PC-9 (cell line): ENCODE measurements around the gene CACNA1B. TPM values are rescaled to one million over a fixed set of nuclear protein-coding genes. Genes with fewer than 3 reads are reported as not detected.
"Not testable (repeated sequence)": the region's sequence is repeated elsewhere in the genome, so short reads cannot be mapped to it uniquely, and the experiment has no call there.

Source experiments
- BruUV-seq: library from RNA; stranded (reverse); fragments of 400-500 nt; replicated peaks from 2 replicates; lab custom pipeline; 2021; lab: Mats Ljungman, UMichigan
- CTCF ChIA-PET: fragments of 300-600 bp; sonication (Branson Sonifier 250); formaldehyde crosslinking; loops from one replicate; lab custom pipeline; 2022; ENCODE audit warnings: antibody characterized with exemption; lab: Charles Lee
- POLR2A ChIA-PET: fragments of 300-600 bp; sonication (Branson Sonifier 250); formaldehyde crosslinking; loops from one replicate; lab custom pipeline; 2022; ENCODE audit warnings: antibody characterized with exemption; ENCODE audit not compliant: unreplicated experiment; lab: Charles Lee
- DNase-seq, 2 experiments: peaks; one replicate each; pipeline versions ENCODE4 v3.0.0 to v3.0.0-alpha.2; 2015 to 2022; ENCODE audit warnings: mixed read lengths in 1 of 2
- H2AFZ ChIP-seq: fragments of 200-600 bp; sonication (generic); 2 replicates; pipeline ENCODE4 v1.8.1; 2017; ENCODE audit warnings: antibody characterized with exemption
- H3F3A ChIP-seq: fragments of 200-600 bp; sonication (generic); 2 replicates; pipeline ENCODE4 v1.8.1; 2017; ENCODE audit warnings: antibody characterized with exemption, mild to moderate bottlenecking, low read depth; ENCODE audit not compliant: insufficient read depth
- H3K27ac ChIP-seq: fragments of 200-600 bp; sonication (generic); 2 replicates; pipeline ENCODE4 v1.6.1; 2016; ENCODE audit warnings: mixed run types
- H3K27me3 ChIP-seq: fragments of 200-600 bp; sonication (generic); 2 replicates; pipeline ENCODE4 v1.6.1; 2016; ENCODE audit warnings: low read depth, mixed run types; ENCODE audit not compliant: insufficient read depth
- H3K36me3 ChIP-seq: fragments of 200-600 bp; sonication (generic); 2 replicates; pipeline ENCODE4 v1.6.1; 2016; ENCODE audit warnings: low read depth, mixed run types
- H3K4me1 ChIP-seq: fragments of 200-600 bp; sonication (generic); replicated peaks from 2 replicates; pipeline ENCODE4 v1.6.1; 2016; ENCODE audit warnings: mixed run types; ENCODE audit not compliant: insufficient read depth
- H3K4me2 ChIP-seq: fragments of 200-600 bp; sonication (generic); 2 replicates; pipeline ENCODE4 v1.6.1; 2017; ENCODE audit warnings: mixed run types
- H3K4me3 ChIP-seq: fragments of 200-600 bp; sonication (generic); 2 replicates; pipeline ENCODE4 v1.6.1; 2016; ENCODE audit warnings: mixed run types
- H3K79me2 ChIP-seq: fragments of 200-600 bp; sonication (generic); 2 replicates; pipeline ENCODE4 v1.6.1; 2017; ENCODE audit warnings: low read depth, mixed run types
- H3K9me2 ChIP-seq: fragments of 200-600 bp; sonication (generic); 2 replicates; pipeline ENCODE4 v1.8.1; 2017; ENCODE audit warnings: mild to moderate bottlenecking; ENCODE audit not compliant: insufficient read depth
- H3K9me3 ChIP-seq: fragments of 200-600 bp; sonication (generic); 2 replicates; pipeline ENCODE4 v1.8.1; 2016; ENCODE audit warnings: low read depth; ENCODE audit not compliant: insufficient read depth
- H4K20me1 ChIP-seq: fragments of 200-600 bp; sonication (generic); 2 replicates; pipeline ENCODE4 v1.8.1; 2017; ENCODE audit not compliant: insufficient read depth
- intact Hi-C: fragments of 100-400 bp; cut with micrococcal nuclease; formaldehyde crosslinking; loops from one replicate; pipeline ENCODE4 v1.10.0; 2022; ENCODE audit not compliant: unreplicated experiment
- microRNA-seq: library from miRNA; unstranded; fragments of <30 nt; microRNA quantifications from one replicate; pipeline ENCODE4 v1.2.0, GENCODE V29; 2021; ENCODE audit warnings: borderline number of aligned reads, borderline replicate concordance
- total RNA-seq: library from RNA; stranded (reverse); gene quantifications from 2 replicates; pipeline ENCODE4 v1.2.3, GENCODE V29; 2021
- TF ChIP-seq, protein P1 (sequence below): fragments of 200-600 bp; sonication (generic); conservative IDR thresholded peaks from 2 replicates; pipeline ENCODE4 v1.6.1; 2017; ENCODE audit warnings: mixed run types, antibody characterized with exemption, mild to moderate bottlenecking, moderate library complexity

CACNA1B gene
- total RNA-seq, 1 experiment from 2014 or later: not detected

DNA sequence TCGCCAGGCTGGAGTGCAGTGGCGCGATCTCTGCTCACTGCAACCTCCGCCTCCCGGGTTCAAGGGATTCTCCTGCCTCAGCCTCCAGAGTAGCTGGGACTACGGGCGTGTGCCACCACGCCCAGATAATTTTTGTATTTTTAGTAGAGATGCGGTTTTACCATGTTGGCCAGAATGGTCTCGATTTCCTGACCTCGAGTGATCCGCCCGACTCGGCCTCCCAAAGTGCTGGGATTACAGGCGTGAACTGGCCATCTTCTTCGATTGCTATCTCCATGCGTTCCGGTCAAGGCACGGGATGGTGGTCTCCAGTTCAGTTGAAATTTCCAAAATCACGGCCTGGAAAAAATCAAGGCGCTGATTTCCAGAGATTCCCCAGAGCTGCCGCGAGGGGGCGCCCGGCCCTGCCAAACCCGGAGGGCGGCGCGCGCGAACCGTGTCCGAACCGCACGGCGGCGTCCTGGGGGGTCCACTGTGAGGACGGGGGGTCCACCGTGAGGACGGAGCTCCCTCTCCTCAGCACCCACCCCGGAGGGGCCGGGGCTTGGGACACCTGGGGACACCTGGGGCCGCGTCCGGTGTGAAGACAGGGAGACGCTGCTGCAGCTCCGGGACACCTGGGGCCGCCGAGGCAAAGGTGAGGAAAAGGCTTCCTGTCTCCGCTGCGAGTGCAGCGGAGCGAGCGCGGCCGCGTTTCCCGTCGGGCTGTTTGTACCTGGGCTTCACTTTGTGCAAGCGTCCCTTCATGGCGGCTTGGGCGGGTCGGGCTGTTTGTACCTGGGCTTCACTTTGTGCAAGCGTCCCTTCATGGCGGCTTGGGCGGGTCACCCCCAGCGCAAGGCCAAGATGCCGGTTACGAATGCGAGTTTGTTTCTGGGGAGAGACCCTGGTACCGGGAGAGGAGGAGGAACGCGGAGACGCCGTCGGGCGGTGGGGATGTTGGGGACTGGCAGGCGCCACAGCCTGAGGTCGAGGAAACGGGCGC, 272.4 kb downstream of the CACNA1B start:
- H3F3A ChIP-seq, intact Hi-C loops, H3K9me3 ChIP-seq, BruUV-seq, H3K27me3 ChIP-seq, H3K79me2 ChIP-seq, H4K20me1 ChIP-seq, H3K4me1 ChIP-seq, H3K27ac ChIP-seq, H3K36me3 ChIP-seq, H3K9me2 ChIP-seq, H2AFZ ChIP-seq, CTCF ChIA-PET, POLR2A ChIA-PET: not testable (repeated sequence)
- Histone ChIP-seq H3K4me3 (peak overlapping the region; percentile 59; the same call in 1 of the 2 replicates), H3K4me2 (peak overlapping the region; percentile 53)
- peak in 1 of 2 experiments; percentile 53 for DNase-seq
- TF ChIP-seq, protein P1, sequence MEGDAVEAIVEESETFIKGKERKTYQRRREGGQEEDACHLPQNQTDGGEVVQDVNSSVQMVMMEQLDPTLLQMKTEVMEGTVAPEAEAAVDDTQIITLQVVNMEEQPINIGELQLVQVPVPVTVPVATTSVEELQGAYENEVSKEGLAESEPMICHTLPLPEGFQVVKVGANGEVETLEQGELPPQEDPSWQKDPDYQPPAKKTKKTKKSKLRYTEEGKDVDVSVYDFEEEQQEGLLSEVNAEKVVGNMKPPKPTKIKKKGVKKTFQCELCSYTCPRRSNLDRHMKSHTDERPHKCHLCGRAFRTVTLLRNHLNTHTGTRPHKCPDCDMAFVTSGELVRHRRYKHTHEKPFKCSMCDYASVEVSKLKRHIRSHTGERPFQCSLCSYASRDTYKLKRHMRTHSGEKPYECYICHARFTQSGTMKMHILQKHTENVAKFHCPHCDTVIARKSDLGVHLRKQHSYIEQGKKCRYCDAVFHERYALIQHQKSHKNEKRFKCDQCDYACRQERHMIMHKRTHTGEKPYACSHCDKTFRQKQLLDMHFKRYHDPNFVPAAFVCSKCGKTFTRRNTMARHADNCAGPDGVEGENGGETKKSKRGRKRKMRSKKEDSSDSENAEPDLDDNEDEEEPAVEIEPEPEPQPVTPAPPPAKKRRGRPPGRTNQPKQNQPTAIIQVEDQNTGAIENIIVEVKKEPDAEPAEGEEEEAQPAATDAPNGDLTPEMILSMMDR: peak; percentile 68

GRCh38 chr9:138155788-138156187, 278.2 kb downstream of the CACNA1B start:
- H2AFZ ChIP-seq, H3K4me3 ChIP-seq, H3K4me1 ChIP-seq, intact Hi-C loops, H3K9me2 ChIP-seq, H3K27ac ChIP-seq, H3K4me2 ChIP-seq, DNase-seq, H3F3A ChIP-seq, H3K9me3 ChIP-seq, H3K27me3 ChIP-seq, POLR2A ChIA-PET, CTCF ChIA-PET, H3K36me3 ChIP-seq, BruUV-seq, H4K20me1 ChIP-seq, H3K79me2 ChIP-seq: not testable (repeated sequence)

GRCh38 chr9:138166793-138167192, 289.2 kb downstream of the CACNA1B start:
- DNase-seq, intact Hi-C loops, CTCF ChIA-PET, H3K9me3 ChIP-seq, H3K79me2 ChIP-seq, BruUV-seq, H3F3A ChIP-seq, H3K4me1 ChIP-seq, H3K4me2 ChIP-seq, H3K4me3 ChIP-seq, POLR2A ChIA-PET, H3K9me2 ChIP-seq, H3K27ac ChIP-seq, H3K27me3 ChIP-seq, H3K36me3 ChIP-seq, H2AFZ ChIP-seq, H4K20me1 ChIP-seq: not testable (repeated sequence)

Small RNA genes within 50 kb of the gene (microRNA-seq; reads per million reads assigned to microRNA genes)
- not detected for gene MIR602
